Endothelial cell of umbilical vein (primary cell): ENCODE data around the gene TMEM185A. TPM values are rescaled to one million over a fixed set of nuclear protein-coding genes. Genes with fewer than 3 reads are reported as not detected.
"Not testable (repeated sequence)": the region's sequence is repeated elsewhere in the genome, so short reads cannot be mapped to it uniquely, and the experiment has no call there.

Experiments used
- BruUV-seq: library from RNA; stranded (reverse); fragments of 400-500 nt; replicated peaks from 2 replicates; lab custom pipeline; 2021; lab: Mats Ljungman, UMichigan
- CTCF ChIA-PET: fragments of 300-600, 350-600 bp; sonication (Branson Sonifier 250); formaldehyde crosslinking; loops from one replicate; lab custom pipeline; 2021; ENCODE audit warnings: antibody characterized with exemption, inconsistent platforms; lab: Charles Lee
- POLR2A ChIA-PET: fragments of 300-600, 350-600 bp; sonication (Branson Sonifier 250); formaldehyde crosslinking; loops from one replicate; lab custom pipeline; 2021; ENCODE audit warnings: antibody characterized with exemption, inconsistent platforms; lab: Charles Lee
- DNase-seq: peaks from one replicate; pipeline ENCODE4 v3.0.0-alpha.2; 2011; ENCODE audit warnings: low read depth, low spot score
- FAIRE-seq: peaks from 2 replicates; lab custom pipeline; 2011; peaks lifted over from hg19 to GRCh38; lab: Jason Lieb, UNC
- H2AFZ ChIP-seq: 2 replicates; pipeline ENCODE4 v1.6.0; 2012; ENCODE audit warnings: low read depth, low read length, control low read depth, inconsistent platforms
- H3K27ac ChIP-seq: 2 replicates; pipeline ENCODE4 v1.5.1; 2011; ENCODE audit warnings: low read depth, mild to moderate bottlenecking, control low read depth, low read length, moderate library complexity; ENCODE audit not compliant: insufficient read depth
- H3K27me3 ChIP-seq, 2 experiments: 2 replicates each; pipeline versions ENCODE4 v1.6.0 to v1.6.1; 2011; ENCODE audit warnings: low read length in 2 of 2, mixed read lengths in 1 of 2; ENCODE audit not compliant: control insufficient read depth in 2 of 2, insufficient read depth in 2 of 2
- H3K36me3 ChIP-seq, 2 experiments: 2 replicates in 1 of 2; 3 replicates in 1 of 2; pipeline ENCODE4 v1.5.1; 2011; ENCODE audit warnings: low read length in 2 of 2, mild to moderate bottlenecking in 1 of 2, moderate library complexity in 1 of 2; ENCODE audit not compliant: control insufficient read depth in 2 of 2, insufficient read depth in 2 of 2; ENCODE audit errors: extremely low read depth in 1 of 2
- H3K4me1 ChIP-seq: 3 replicates; pipeline ENCODE4 v1.5.1; 2011; ENCODE audit warnings: mild to moderate bottlenecking, low read length; ENCODE audit not compliant: control insufficient read depth, insufficient read depth; ENCODE audit errors: extremely low read depth
- H3K4me2 ChIP-seq: 2 replicates; pipeline ENCODE4 v1.6.1; 2011; ENCODE audit warnings: low read length, control low read depth, mixed read lengths; ENCODE audit not compliant: insufficient read depth
- H3K4me3 ChIP-seq, 3 experiments: fragments of 200-600 bp in 1 of 3; sonication (generic), shearing (Covaris generic) in 1 of 3; replicated peaks in 1 of 3; 2 replicates each; pipeline ENCODE4 v1.5.1; 2011 to 2016; ENCODE audit warnings: control low read depth in 3 of 3, low read length in 3 of 3, mild to moderate bottlenecking in 2 of 3, inconsistent platforms in 1 of 3, low read depth in 1 of 3, moderate library complexity in 1 of 3; ENCODE audit not compliant: insufficient read depth in 1 of 3
- H3K79me2 ChIP-seq: 2 replicates; pipeline ENCODE4 v1.6.0; 2012; ENCODE audit warnings: low read length, inconsistent platforms; ENCODE audit not compliant: control insufficient read depth, insufficient read depth
- H3K9ac ChIP-seq: replicated peaks from 2 replicates; pipeline ENCODE3; 2011; ENCODE audit warnings: low read length, control low read depth; ENCODE audit not compliant: insufficient read depth; ENCODE audit errors: extremely low read depth
- H3K9me1 ChIP-seq: replicated peaks from 3 replicates; pipeline ENCODE4 v1.6.0; 2011; ENCODE audit warnings: mild to moderate bottlenecking, low read length; ENCODE audit not compliant: control insufficient read depth, insufficient read depth; ENCODE audit errors: extremely low read depth
- H3K9me3 ChIP-seq: replicated peaks from 2 replicates; pipeline ENCODE4 v1.5.1; 2012; ENCODE audit warnings: low read length, inconsistent platforms; ENCODE audit not compliant: control insufficient read depth, insufficient read depth
- H4K20me1 ChIP-seq: replicated peaks from 2 replicates; pipeline ENCODE3; 2011; ENCODE audit warnings: mild to moderate bottlenecking, low read length; ENCODE audit not compliant: control insufficient read depth, insufficient read depth; ENCODE audit errors: extremely low read depth
- CTCF ChIP-seq, 2 donors: IDR thresholded peaks; 1 replicate in 1 of 2; 2 replicates in 1 of 2; pipeline ENCODE4 v1.5.1; 2011; ENCODE audit warnings: low read length in 2 of 2, mild to moderate bottlenecking in 2 of 2, moderate library complexity in 2 of 2, control low read depth in 1 of 2, inconsistent platforms in 1 of 2, low read depth in 1 of 2; ENCODE audit not compliant: insufficient read depth in 1 of 2; ENCODE audit errors: extremely low read depth in 1 of 2
- EZH2 ChIP-seq: IDR thresholded peaks from 2 replicates; pipeline ENCODE4 v1.6.1; 2012; ENCODE audit warnings: borderline replicate concordance, low read depth, mild to moderate bottlenecking, moderate library complexity, low read length, inconsistent platforms; ENCODE audit not compliant: severe bottlenecking
- FOS ChIP-seq: IDR thresholded peaks from 2 replicates; pipeline ENCODE4 v1.6.1; 2011; ENCODE audit warnings: mild to moderate bottlenecking, low read length, moderate library complexity, borderline replicate concordance; ENCODE audit not compliant: insufficient read depth
- GATA2 ChIP-seq: IDR thresholded peaks from 2 replicates; pipeline ENCODE4 v1.7.0; 2011; ENCODE audit warnings: low read depth, mild to moderate bottlenecking, moderate library complexity, mixed read lengths, low read length; ENCODE audit not compliant: insufficient read length, insufficient read depth
- JUN ChIP-seq: IDR thresholded peaks from 2 replicates; pipeline ENCODE4 v1.6.1; 2011; ENCODE audit warnings: borderline replicate concordance, low read depth; ENCODE audit not compliant: insufficient read length, insufficient read depth
- MYC ChIP-seq: IDR thresholded peaks from one replicate; pipeline ENCODE4 v1.6.1; 2011; ENCODE audit warnings: mild to moderate bottlenecking, low read depth, low read length
- POLR2A ChIP-seq: IDR thresholded peaks from 2 replicates; pipeline ENCODE4 v1.6.1; 2012; ENCODE audit warnings: low read depth, mild to moderate bottlenecking, control low read depth, low read length
- POLR2AphosphoS5 ChIP-seq: IDR thresholded peaks from 2 replicates; pipeline ENCODE4 v1.6.1; 2012; ENCODE audit warnings: low read depth, mild to moderate bottlenecking, control low read depth, low read length, moderate library complexity; ENCODE audit not compliant: insufficient read depth
- dilution Hi-C: fragments of 300-500 bp; cut with MboI; formaldehyde crosslinking; loops from one replicate; pipeline ENCODE4 v1.15.0; 2019; ENCODE audit warnings: low sequenced_read_pairs; ENCODE audit not compliant: extremely low pct_ligation_motif_present
- intact Hi-C: fragments of 100-400 bp; cut with micrococcal nuclease; formaldehyde crosslinking; loops from one replicate; pipeline ENCODE4 v1.10.0; 2022
- polyA plus RNA-seq, 4 experiments: library from polyadenylated mRNA; depleted of rRNA in 3 of 4; stranded (reverse) in 3 of 4; unstranded in 1 of 4; fragments of >200 nt; gene quantifications; 2 replicates each; pipeline versions ENCODE4 v1.2.1 to v1.2.3, GENCODE V29; 2011 to 2012; ENCODE audit warnings: missing spikeins in 1 of 4
- total RNA-seq: library from RNA; stranded (reverse); gene quantifications from 2 replicates; pipeline ENCODE4 v1.2.3, GENCODE V29; 2021
- TF ChIP-seq, protein P1 (sequence below): IDR thresholded peaks from 2 replicates; pipeline ENCODE4 v1.6.1; 2011; ENCODE audit not compliant: insufficient read depth, insufficient read length

The TMEM185A gene
- total and polyA plus RNA-seq, 2 donors (not counting 3 experiments of a cell fraction or from before 2014, with no cell fraction given), result 16.9 to 29.7 TPM

- BruUV-seq, result no TSS peak
Measured at GRCh38 chrX:149563359-149563758, 68.2 kb downstream of the TMEM185A start.

DNA sequence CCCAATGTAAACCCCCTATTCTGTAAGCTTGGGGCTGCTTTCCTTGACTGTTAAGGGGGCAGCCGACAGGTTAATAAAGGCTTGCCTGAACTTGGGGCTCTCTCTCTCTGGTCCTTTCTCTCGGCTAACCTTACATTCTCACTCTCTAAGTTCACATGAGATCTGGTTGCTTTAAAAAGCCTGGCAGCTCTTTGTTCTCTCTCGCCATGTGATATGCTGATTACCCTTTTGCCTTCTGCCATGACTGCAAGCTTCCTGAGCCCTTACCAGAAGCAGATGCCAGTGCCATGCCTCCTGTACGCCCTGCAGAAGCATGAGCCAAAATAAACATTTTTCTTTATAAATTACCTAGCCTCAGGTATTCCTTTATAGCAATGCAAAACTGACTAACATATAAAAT is 76.3 kb downstream of the TMEM185A start:
- H3K27ac ChIP-seq, H3K4me3 ChIP-seq, dilution Hi-C loops, H3K9me3 ChIP-seq, BruUV-seq, H3K27me3 ChIP-seq, H3K9me1 ChIP-seq, H3K4me1 ChIP-seq, CTCF ChIA-PET, H3K9ac ChIP-seq, H2AFZ ChIP-seq, POLR2A ChIA-PET, H3K36me3 ChIP-seq, intact Hi-C loops, FAIRE-seq, H3K79me2 ChIP-seq, H4K20me1 ChIP-seq, H3K4me2 ChIP-seq, DNase-seq: not testable (repeated sequence)

More at GRCh38 chrX:149563359-149563758, 68.2 kb downstream of the TMEM185A start:
- FAIRE-seq (no peak), DNase-seq (no peak)
- no peak overlapping the region for H3K27ac ChIP-seq
- H2AFZ ChIP-seq, result no peak overlapping the region
- H3K9me3 ChIP-seq, result no peaks in the 10 kb centered on the region
- no peaks in the 10 kb centered on the region for H4K20me1 ChIP-seq
- no peaks in the 10 kb centered on the region for H3K4me1 ChIP-seq
- ChIA-PET POLR2A (no interaction called here), CTCF (no interaction called here)
- TF ChIP-seq JUN, result no peak
- TF ChIP-seq, protein P1, sequence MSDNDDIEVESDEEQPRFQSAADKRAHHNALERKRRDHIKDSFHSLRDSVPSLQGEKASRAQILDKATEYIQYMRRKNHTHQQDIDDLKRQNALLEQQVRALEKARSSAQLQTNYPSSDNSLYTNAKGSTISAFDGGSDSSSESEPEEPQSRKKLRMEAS, result no peak
- no peak for TF ChIP-seq POLR2AphosphoS5
- TF ChIP-seq EZH2, result no peak
- no peak for TF ChIP-seq POLR2A
- TF ChIP-seq CTCF (IDR thresholded peaks at IDR 0.05; ENCODE audit: extremely low read depth in 1 of 2, insufficient read depth in 1 of 2, low read depth in 1 of 2, low read length in 2 of 2), result no peak
- TF ChIP-seq MYC, result no peak
- no peak for TF ChIP-seq GATA2
- no peak for TF ChIP-seq FOS
- no peaks in the 10 kb centered on the region for H3K36me3 ChIP-seq
- no peaks in the 10 kb centered on the region for H3K27me3 ChIP-seq
- no peak overlapping the region for H3K9ac ChIP-seq
- H3K4me3 ChIP-seq, result no peak overlapping the region
- H3K9me1 ChIP-seq, result no peaks in the 10 kb centered on the region
- intact Hi-C loops (no loop called here), dilution Hi-C loops (no loop called here)
- H3K79me2 ChIP-seq, result no peaks in the 10 kb centered on the region
- H3K4me2 ChIP-seq, result no peak overlapping the region

- H3K4me1 ChIP-seq, H3K27me3 ChIP-seq, H3K4me2 ChIP-seq, H3K9me3 ChIP-seq, dilution Hi-C loops, H3K79me2 ChIP-seq, H3K9ac ChIP-seq, DNase-seq, H3K36me3 ChIP-seq, H3K9me1 ChIP-seq, BruUV-seq, H3K27ac ChIP-seq, H3K4me3 ChIP-seq, H4K20me1 ChIP-seq, CTCF ChIA-PET, POLR2A ChIA-PET, intact Hi-C loops, H2AFZ ChIP-seq: not testable (repeated sequence)
- FAIRE-seq, result peak; percentile 85
Measured at GRCh38 chrX:149551939-149552248, 79.7 kb downstream of the TMEM185A start.
